Measurements from ENCODE around the gene FAM184B. TPM values are rescaled to one million over a fixed set of nuclear protein-coding genes. Genes with fewer than 3 reads are reported as not detected.

The FAM184B gene
- not detected for total RNA-seq

DNA sequence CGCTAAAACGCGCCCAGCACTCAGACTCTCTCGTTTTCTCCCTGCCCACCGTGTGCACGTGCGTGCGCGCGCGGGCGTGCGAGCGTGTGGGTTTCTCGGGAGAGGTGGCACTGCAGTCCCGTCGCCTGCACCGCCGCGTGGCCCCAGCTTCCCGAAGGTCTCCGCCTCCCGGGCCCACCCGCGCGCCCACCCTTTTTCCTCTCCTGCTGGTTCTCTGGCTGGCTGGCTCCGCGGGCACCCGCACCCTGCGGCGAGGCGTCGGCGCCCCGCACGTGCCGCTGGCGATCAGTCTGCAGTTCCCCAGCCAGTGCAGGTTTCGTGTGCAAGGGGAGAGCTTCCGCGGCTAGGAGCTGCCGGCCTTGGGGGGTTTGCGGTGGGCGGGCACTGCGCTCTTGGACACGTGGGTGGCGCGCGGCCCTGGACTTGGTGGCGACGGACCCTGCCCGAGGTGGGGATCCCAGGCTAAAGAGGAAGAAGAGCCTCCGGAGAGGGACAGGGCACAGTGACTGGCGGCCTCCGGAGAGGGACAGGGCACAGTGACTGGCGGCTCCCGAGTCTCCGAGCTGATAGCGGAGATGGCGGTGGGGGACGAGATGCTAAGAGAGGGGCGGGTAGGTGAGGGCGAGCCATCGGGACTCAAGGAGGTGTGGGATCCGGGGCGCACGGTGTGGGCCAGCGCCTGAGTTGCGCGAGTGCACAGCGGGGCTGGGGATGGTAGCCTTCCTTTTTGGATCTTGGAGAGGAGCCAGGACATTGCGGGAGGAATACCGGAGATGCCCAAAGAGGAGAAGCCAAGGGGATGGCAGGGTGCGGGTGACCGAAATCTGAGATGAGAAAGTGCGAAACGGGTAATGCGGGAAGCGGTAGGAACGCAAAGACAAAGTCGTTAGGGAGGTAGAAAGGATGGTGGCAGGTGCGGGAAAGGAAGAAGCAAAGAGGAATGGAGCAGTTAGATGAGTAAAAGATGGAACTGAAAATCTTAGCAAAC, at the start of gene FAM184B:
Gene FAM184B, minus strand, starts transcription at position 322 of the 988 bp plus-strand sequence. CDS start 322 bp downstream, outside the sequence.
- DNase-seq (ENCODE audit: low spot score): no peak
- peak; percentile 52 for ATAC-seq

DNA sequence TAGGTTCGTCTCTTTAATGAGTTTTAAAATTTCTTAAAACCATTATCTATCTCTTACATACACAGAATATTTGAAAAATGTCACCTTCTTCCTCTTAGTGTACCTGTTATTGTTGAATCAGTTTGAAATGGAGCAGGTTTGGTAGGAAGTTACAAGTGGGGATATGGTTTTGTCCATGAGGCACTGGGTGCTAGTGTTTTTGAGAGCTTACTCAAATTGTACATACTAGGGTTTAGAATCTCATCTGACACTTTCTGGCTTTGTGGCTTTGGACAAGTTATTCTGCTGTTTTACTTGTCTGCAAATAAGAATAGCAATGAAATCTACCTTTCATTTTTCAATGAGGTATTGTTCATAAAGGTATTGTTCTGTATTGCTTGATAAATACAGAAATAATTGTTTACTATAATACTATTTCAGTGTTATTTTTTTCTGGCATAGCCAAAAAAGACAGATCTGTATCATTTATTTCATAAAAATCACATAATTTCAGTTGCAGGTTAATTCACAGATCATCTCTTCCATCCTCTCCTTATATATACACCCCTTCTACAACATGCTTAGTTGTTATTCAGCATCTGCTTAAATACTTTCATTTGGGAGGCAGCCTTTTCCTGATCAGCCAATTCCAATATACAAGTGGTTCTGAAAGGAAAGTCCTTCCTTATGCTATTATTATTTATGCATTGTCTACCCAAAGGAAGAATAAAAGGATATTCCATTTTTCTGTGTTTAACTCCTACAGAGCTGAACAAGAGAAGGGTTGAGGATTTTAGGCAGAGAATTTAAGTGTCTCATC, 42.6 kb upstream of the FAM184B start:
- DNase-seq (ENCODE audit: low spot score): no peak
- no peak for ATAC-seq

DNA sequence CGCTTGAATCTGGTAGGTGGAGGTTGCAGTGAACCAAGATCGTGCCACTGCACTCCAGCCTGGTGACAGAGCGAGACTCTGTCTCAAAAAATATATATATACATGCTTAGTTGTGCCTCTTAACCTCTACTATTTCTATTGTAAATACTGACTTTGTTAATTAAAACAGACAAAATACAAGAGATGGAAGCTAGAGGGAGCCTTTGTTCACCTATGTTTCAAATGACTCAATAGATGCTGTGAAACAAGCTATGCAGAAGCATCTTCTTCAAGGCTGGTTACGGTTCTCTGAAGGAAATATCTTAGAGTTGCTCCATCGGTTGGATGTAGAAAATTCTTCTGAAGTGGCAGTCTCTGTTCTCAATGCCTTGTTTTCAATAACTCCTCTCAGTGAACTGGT, 35.6 kb upstream of the FAM184B start:
- peak; percentile 82 for ATAC-seq
- no peak for DNase-seq (ENCODE audit: low spot score)

DNA sequence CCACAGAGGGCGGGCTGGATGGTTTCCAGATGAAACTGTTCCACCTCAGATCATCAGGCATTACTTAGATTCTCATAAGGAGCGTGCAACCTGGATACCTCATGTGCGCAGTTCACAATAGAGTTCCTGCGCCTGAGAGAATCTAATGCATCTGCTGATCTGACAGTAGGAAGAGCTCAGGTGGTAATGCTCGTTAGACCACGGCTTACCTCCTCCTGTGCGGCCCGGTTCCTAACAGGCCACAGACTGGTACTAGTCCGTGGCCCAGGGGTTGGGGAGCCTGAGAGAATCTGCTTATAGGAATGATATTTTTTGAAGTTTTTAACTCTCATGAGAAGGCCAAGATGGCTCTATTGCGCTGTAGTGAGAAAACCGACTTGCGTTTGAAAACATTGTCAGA, 34.7 kb upstream of the FAM184B start:
- ATAC-seq: no peak
- no peak for DNase-seq (ENCODE audit: low spot score)

DNA sequence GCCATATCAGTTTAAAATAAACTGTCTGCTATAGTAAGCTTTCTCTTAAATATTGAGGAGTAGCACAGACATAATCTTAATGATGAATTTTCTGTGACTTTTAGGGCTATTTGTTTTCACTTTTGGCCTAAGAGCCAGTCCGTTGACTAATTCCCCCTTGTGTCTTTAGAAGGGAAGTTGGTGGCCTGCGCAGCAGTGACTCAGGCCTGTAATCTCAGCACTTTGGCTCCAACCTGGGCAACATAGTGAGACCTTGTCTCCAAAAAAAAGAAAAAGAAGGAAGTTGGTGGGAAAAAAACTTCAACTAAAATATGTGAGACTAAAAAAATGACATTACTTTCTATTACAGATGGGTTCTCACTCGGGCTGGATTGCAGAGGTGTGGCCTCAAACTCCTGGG, 32.7 kb upstream of the FAM184B start:
- ATAC-seq: no peak
- no peak for DNase-seq (ENCODE audit: low spot score)

DNA sequence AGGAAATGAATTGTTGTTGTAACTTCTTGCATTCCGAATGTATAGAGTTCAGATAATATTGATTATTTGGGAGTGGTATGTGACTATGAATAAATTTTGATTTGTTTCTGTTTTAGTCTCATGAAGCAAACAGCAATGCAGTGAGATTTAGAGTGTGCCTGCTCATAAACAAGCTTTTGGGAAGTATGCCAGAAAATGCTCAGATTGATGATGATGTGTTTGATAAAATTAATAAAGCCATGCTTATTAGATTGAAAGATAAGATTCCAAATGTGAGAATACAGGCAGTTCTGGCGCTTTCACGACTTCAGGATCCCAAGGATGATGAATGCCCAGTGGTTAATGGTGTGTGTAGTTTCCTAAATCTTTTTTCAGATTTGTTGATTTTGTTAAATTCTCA, 31.4 kb upstream of the FAM184B start:
- DNase-seq (ENCODE audit: low spot score) (no peak), ATAC-seq (no peak)

DNA sequence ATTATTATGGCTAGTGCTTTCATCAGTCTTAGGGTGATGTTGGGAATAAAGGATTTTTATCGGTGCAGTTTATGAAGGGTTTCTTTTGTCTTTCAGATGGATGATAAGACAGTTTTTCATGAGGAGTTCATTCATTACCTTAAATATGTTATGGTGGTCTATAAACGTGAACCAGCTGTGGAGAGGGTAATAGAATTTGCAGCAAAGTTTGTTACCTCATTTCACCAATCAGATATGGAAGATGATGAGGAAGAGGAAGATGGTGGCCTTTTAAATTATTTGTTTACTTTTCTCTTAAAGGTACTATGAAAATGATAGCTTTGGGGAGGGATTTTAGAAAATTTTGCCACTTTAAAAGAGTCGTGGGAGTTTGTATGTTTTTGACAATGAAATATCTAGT, 30.7 kb upstream of the FAM184B start:
- DNase-seq (ENCODE audit: low spot score) (no peak), ATAC-seq (no peak)

DNA sequence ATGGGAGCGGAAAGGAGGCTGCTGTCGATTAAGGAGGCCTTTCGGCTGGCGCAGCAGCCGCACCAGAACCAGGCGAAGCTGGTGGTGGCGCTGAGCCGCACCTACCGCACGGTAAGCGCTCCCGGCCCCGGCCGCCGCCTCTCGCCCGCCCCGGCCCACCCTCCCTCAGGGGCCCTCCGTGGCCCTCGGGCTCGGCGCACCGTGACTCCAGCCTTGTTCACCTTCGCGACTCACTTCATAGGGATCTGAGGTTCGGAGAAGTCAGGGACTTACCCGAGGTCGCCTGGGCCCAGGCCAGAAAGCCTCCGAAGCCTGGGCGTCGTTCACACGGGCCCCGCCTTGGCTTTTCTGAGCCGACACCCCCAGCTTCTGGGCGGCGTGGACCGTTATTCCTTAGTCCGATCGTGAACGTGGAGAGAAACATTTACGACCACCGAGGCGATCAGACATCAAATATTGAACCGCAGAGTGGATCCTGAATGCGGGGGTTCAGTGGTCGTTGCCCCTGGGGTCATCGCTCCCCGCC, 29.7 kb upstream of the FAM184B start:
- ATAC-seq: peak; percentile 14

DNA sequence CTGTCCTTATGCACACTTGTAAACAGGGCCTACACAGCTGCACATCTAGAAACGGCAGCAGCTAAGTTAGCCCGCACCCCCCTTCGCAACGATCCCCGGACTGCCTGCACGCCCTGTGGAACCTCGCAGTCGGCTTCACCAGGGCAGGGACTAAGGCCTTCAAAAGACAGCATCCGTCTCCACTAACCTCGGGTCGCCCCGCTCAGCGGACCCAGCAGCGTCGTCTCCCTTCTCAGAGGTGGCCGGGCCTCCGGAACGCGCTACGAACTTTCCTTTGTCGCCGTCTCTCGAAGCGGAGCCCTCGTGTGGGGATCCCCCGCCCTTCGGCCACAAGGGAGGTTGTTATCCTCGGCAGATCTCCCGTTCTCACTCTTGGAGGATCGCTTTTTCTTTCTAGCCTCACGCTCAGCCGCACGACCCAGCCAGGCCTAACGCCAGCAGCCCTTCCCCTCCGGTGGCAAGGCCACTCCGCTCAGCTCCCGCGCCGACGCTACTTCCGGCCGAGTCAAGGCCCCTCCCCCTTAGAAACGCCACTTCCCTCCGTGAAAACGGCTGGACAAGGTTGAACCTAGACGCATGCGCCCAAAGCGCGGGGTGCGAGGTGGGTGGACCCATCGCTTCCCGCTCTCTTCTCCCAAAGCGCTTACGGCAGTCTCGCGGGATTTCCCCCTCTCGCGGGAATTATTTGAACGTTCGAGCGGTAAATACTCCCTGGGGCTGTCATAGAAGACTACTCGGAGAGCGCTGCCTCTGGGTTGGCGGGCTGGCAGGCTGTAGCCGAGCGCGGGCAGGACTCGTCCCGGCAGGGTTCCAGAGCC, 29.0 kb upstream of the FAM184B start, which contains the start of the genes DCAF16 and NCAPG:
Gene DCAF16, minus strand, starts transcription at position 498 of the 818 bp plus-strand sequence. CDS start 6,616 bp downstream, outside the sequence.
Gene NCAPG, plus strand, starts transcription at position 720 of the 818 bp plus-strand sequence. CDS start 99 bp downstream, outside the sequence.
- peak; percentile 100 for DNase-seq (ENCODE audit: low spot score)
- peak; percentile 98 for ATAC-seq

More for the DNA sequence above, 29.7 kb upstream of the FAM184B start:
- DNase-seq (ENCODE audit: low spot score): no peak

DNA sequence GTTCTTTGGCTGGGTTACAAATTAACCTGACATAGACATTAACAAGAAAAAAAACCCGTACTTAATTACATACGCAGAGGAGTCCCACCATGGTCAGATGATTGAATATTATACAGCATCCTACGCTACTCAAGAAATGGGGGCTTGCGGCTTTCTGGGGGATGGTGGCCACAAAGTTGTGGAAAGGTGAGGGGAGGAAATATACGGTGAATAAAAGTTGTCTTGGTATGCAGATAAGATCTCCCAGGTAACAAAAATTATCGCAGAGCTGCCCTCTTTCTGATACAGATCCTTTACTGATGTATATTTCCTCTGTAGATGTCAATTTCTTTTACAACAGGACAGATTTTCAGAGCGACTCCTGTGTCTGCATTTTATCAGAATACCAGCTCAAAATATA, 28.2 kb upstream of the FAM184B start:
- DNase-seq (ENCODE audit: low spot score): no peak
- ATAC-seq: no peak

DNA sequence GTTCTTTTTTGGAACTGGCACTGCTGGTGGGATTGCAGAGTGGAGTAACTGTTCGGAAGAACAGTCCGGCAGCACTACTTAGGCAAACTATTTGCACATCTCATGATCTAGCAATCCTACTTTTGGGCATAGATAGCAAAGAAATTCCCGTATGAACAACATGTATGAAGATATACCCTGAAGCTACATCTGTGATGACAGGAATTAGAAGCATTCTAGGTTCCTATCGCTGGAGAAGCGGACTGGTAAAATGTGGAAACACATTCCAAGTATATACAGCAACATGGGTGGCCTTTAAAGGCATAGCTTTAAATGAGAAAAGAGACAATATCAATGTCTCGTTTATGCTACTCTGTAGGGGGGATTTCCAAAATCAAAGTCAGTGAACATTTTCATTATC, 26.0 kb upstream of the FAM184B start:
- no peak for DNase-seq (ENCODE audit: low spot score)
- no peak for ATAC-seq

DNA sequence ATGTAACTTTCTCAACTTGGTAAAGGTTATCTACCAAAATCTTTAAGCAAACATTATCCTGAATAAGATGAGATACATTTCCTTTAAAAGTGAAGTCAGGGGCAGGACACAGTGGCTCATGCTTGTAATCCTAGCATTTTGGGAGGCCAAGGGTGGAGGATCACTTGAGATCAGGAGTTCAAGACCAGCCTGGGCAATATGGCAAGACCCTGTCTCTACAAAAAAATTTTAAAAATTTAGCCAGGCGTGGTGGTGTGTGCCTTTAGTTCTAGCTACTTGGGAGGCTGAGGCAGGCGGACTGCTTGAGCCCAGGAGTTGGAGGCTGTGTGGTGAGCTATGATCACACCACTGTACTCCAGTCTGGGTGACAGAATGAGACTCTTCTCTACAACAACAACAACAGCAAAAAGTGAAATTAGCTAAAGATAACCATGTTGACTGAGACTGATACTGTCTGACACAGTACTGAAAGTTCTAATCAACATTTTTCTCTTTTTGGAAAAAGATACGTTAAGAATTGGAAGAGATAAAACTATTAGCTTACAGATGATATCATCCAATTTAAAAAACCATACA, 24.2 kb upstream of the FAM184B start:
- no peak for DNase-seq (ENCODE audit: low spot score)
- ATAC-seq: no peak

DNA sequence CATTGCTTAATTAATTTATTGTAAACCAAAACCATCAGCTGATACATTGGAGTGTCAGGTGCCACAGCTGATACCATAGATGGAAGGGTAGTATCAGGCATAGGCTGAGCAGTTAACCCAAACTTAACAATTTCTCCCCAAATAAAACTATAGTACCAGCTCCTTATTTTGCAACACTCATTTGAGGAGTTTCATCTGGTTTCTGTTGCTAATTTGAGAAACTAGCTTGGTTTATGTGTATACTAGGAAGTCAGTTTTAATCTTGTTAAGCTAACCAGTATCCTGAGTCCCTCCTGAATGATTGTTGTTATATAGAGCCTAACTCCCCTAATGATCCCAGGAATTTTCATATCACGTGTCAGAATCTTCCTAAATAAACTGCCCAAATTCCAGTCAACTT, 16.4 kb upstream of the FAM184B start:
- DNase-seq (ENCODE audit: low spot score) (no peak), ATAC-seq (no peak)

DNA sequence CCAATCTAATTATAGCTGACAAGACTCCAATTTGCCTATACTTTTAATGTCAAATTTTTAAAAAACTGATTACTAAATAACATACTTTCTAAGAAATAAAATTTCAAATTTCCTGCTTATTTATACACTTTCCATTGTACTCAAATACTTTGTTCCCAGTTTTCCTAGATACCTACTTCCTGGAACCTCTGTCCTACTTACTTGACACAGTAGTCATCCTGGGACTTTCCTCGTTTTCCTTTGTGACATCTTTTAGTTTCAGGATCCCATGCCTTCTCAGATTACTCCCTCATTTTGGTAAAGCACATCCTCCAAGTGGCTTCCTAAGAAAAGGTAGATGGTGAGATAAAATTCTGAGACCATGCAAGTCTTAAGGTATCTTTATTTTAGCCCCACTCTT, 13.3 kb upstream of the FAM184B start:
- ATAC-seq (no peak), DNase-seq (ENCODE audit: low spot score) (no peak)

DNA sequence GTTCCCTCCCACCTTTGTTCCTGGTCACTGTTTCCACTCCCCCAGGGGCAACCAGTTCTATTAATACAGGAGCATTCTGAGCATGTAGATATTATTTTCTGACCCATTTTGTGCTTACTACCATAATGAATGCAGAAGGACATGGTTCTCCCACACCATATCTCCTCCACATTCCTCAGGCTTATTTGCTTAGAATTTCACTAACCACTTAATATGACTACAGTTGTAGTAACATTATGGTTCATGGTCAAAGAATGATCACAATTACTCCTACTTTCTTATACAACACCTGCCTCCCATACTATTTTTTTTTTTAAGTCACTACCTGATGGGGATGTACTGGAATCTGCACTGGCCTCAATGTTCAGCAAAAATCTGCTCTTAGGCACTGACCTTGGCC, 7.5 kb upstream of the FAM184B start:
- no peak for ATAC-seq
- no peak for DNase-seq (ENCODE audit: low spot score)

DNA sequence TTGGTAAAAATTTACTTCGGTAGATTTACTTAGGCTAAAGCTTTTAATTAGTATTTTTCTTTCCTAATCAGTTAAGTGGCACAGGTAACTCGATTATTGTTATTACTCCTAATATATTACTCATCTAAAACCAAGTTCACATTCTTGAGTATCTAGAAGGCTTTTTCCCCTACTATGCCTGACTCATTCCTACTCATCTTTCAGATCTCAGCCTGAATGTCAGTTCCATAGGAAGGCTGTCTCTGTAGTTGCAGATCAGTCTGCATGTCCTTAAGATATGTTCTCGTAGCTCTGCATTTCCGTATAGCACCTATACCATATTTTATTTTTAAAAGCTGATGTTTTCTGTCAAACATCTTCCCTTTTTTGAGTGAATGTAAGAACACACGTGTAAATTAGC, 5.9 kb upstream of the FAM184B start:
- ATAC-seq: no peak
- DNase-seq (ENCODE audit: low spot score): no peak

DNA sequence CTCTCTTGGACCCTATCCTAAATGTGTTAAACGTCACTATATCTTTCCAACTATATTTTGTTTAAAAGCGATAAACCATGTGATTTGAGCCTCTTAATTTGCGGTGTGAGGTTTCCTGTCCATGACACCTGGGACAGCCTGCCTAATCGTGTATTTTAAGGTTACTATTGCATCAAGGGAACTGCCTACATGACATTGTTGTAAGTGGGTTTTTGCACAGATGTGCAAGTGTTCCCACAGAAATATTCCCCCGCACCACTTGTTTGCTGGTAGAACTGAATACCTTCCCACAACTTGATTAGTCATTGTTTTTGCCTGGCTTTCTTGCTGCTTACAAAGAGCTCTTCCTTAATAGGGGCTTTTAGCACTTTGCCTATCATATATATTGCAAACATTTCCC, 5.1 kb upstream of the FAM184B start:
- no peak for DNase-seq (ENCODE audit: low spot score)
- no peak for ATAC-seq

DNA sequence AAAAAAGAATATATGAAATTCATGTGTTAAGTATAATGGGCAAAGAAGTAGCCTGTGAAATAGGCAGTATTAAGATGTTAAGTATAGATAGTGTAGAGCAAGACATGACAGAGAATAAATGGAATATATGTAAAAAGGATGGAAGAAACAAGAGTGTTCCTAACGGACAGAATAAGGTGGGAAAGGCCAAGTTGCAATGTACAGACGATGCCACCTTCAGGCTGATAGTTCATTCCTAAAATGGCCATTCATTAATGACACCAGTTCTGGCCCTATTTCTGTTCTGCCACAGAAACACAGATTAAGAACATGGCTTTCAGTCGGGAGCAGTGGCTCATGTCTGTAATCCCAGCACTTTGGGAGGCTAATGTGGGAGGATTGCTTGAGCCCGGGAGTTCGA, 4.4 kb upstream of the FAM184B start:
- no peak for DNase-seq (ENCODE audit: low spot score)
- ATAC-seq: no peak

DNA sequence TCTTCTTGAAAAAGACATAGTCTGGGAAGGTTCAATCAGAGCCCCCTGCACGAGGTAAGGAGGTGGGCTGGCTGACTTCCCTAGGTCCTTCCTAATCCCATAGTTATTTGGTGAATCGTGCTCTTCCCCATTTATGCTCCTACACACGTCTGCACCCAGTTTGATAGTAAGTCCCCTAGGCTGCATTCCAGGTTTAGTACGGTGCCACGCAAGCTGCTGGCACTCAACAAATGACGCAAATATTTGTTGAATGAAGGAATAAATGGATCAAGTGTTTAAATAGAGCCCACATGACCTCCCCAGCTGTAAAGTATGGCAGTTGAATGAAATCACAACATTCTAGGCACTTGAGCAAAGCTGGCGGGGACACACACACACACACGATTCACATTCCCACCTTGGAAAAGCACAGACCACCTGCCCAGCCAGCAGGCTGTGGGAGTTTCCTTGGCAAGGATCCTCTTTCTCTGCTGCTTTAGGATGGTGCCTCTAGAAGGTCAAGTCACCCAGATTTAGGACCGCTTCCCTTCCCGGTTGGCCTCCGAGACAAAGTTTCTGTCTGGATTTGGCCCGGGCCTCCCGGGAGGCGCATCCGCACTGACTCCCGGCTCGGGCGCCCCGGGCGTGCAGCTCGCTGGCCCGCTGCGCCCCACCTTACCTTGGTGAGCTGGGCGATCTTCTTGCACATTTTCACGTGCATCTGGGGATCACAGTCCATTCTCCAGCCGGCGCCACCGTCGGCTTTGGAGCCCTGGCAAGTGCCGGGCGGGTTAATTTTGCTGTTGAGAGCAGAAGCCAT, 721 bp downstream of the FAM184B start:
- ATAC-seq (peak; percentile 66), DNase-seq (ENCODE audit: low spot score) (no peak)

Data from left lobe of liver (tissue), 2 donors.